Skeletal muscle satellite cell (primary cell): ENCODE data around the gene DGCR2.

ENCODE experiments used
- H3K27me3 ChIP-seq: 2 replicates; pipeline ENCODE4 v1.7.0; 2013; ENCODE audit warnings: low read length; ENCODE audit not compliant: control insufficient read depth, insufficient read depth
- H3K36me3 ChIP-seq: 2 replicates; pipeline ENCODE4 v1.7.0; 2013; ENCODE audit warnings: mild to moderate bottlenecking, control low read depth, low read length; ENCODE audit not compliant: insufficient read depth
- H3K4me1 ChIP-seq: 2 replicates; pipeline ENCODE4 v1.7.0; 2013; ENCODE audit warnings: low read length; ENCODE audit not compliant: control insufficient read depth, insufficient read depth
- H3K4me2 ChIP-seq: 2 replicates; pipeline ENCODE4 v1.7.0; 2013; ENCODE audit warnings: mild to moderate bottlenecking, low read length
- H3K4me3 ChIP-seq: 2 replicates; pipeline ENCODE4 v1.7.0; 2013; ENCODE audit warnings: low read length
- H3K9ac ChIP-seq: 2 replicates; pipeline ENCODE4 v1.7.0; 2013; ENCODE audit warnings: mild to moderate bottlenecking, low read depth, low read length, moderate library complexity
- H3K9me3 ChIP-seq: replicated peaks from 2 replicates; pipeline ENCODE4 v1.7.0; 2013; ENCODE audit warnings: mild to moderate bottlenecking, control low read depth, low read length

DGCR2 gene

DNA sequence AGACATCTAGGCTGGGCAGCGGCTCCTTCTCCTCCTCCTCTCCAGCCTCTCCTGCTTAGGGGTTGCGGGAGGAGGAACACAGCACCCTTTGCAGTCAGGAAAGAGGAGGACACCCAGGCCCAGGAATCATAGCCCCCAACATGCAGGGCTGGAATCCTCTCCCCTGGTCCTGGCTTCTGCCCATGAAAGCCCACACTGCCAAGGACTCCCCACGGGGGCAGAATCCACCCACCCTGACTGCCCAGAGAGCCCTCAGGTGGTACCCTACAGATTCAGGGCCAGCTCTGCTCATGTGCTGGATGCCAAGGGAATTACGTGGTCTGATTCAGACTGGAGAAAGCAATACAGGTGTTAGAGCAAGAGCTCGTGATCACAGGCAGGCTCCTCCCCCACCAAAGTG, 17.8 kb upstream of the DGCR2 start:
- Histone ChIP-seq H3K9ac (no peak overlapping the region), H3K36me3 (peaks cover 60% of the 10 kb centered on the region), H3K4me1 (peaks cover 6% of the 10 kb centered on the region), H3K9me3 (no peaks in the 10 kb centered on the region), H3K27me3 (no peaks in the 10 kb centered on the region), H3K4me3 (no peak overlapping the region), H3K4me2 (no peak overlapping the region)

DNA sequence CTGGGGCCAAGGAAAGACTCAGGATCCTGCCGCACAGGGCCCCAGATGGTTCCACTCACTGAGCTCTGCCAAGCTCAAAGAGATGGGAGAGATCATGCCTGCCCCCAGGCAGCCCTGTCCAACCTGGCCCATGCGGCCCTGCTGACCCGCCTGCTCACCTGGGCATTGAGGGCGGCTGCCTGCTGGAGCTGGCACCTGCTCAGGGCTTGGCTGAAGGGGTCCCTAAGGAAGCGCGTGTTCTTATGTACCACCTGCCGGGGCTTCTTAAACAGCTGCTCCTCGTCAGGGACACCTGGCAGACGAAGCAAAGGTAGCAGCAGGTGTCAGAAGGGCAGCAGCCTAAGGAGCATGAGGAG, 16.8 kb upstream of the DGCR2 start:
- Histone ChIP-seq H3K27me3 (no peaks in the 10 kb centered on the region), H3K9ac (no peak overlapping the region), H3K36me3 (peaks cover 68% of the 10 kb centered on the region), H3K4me3 (no peak overlapping the region), H3K9me3 (no peaks in the 10 kb centered on the region), H3K4me1 (peaks cover 6% of the 10 kb centered on the region), H3K4me2 (no peak overlapping the region)

DNA sequence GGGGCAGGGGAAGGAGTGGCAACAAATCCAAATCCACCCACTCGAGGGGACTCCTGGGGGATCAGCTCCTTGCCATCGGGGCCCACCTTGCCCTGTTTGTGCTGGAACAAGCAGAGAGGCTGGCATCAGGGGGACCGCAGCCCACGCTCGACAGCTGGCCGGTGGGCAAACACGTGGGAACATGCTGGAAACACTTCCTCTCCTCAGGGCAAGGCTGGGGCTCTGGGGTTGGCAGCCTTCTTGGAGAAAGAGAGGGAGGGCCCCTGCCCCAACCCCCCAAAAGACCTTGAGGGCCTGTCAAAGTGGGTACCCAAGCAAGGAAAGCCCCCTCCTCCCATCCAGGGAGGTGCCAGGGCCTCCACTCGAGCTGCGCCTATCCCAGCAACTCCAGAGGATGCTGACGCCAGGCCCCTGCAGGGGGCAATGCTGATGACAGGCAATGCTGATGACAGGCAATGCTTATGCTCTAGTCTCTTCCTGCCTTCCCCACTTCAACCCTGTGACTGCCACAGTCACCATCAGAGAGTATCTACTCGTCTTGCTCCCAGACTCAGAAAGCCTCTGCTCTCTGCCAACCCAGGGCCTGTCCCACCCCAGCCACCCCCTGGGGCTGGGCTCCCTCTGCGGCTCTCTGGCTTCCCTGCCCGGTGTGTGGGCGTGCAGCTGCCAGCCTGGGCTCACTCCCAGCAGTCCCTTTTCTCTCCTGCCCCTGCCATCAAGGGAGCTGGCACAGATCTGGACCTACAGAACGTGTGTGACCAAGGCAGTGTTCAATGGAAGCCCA, 16.2 kb upstream of the DGCR2 start:
- Histone ChIP-seq H3K4me3 (no peak overlapping the region), H3K4me2 (no peak overlapping the region), H3K36me3 (peaks cover 73% of the 10 kb centered on the region), H3K4me1 (peaks cover 6% of the 10 kb centered on the region), H3K27me3 (no peaks in the 10 kb centered on the region), H3K9ac (no peak overlapping the region), H3K9me3 (no peaks in the 10 kb centered on the region)

DNA sequence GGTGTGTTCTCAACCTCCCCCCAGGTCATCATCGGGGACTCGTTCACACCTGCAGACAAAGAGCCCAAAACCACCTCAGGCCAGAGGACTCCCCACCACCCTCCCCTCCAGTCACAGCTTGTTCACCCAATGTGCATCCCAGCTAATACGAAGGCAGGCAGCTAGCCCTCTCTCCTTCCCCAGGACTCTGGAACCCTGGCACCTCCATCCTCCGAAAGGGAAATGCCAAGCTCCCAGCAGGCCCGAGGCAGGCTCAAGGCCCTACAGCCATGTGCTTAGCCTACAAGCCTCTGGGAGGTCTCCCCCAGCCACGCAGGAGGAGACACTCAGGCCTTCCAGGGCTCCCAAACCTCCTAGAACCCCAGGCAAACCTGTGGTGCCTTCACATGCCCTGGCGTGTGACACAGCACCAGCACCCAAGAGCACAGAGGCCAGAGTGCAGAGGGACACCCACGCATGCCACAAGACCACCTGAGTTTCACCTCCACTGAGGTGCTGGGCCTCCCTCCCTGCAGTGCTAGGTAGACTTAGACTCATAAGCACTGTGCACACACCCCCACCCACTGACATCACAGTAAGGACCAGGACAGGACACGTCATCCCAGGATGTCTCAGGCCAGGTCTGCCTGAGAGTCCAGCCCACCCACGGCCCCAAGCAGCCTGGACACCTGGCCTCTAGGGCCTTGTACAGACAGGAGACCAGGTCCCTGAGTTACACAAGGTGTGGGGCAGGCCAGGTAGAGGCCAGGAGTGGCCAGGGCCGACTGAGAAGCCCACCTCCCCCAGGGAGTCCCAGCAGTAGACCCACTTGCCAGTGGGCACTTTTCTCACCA, 15.4 kb upstream of the DGCR2 start:
- Histone ChIP-seq H3K9ac (no peak overlapping the region), H3K4me2 (no peak overlapping the region), H3K4me3 (no peak overlapping the region), H3K27me3 (no peaks in the 10 kb centered on the region), H3K36me3 (peaks cover 80% of the 10 kb centered on the region), H3K4me1 (peaks cover 4% of the 10 kb centered on the region), H3K9me3 (no peaks in the 10 kb centered on the region)

DNA sequence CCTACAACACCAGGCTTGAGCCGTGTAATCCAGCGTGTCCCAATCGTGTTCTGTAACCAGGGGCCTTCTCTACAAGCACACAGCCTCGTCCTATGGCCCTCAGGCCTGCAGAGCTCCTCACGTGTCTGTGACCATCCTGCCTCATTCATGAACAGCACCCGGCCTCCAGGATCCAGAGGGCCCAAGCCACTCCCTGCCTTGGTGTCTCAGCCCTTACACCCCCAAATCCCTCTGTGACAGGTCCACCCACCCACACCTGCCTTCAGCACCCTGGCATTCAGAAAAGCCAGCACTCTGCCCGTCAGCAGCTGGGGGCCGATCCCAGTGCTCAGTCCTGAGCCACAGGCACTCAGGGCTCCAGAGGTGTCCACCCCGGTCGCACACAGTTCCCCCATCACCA, 14.7 kb upstream of the DGCR2 start:
- no peak overlapping the region for H3K4me2 ChIP-seq
- no peaks in the 10 kb centered on the region for H3K9me3 ChIP-seq
- peaks cover 80% of the 10 kb centered on the region for H3K36me3 ChIP-seq
- H3K9ac ChIP-seq: no peak overlapping the region
- no peak overlapping the region for H3K4me3 ChIP-seq
- H3K27me3 ChIP-seq: no peaks in the 10 kb centered on the region
- peaks cover 4% of the 10 kb centered on the region for H3K4me1 ChIP-seq

DNA sequence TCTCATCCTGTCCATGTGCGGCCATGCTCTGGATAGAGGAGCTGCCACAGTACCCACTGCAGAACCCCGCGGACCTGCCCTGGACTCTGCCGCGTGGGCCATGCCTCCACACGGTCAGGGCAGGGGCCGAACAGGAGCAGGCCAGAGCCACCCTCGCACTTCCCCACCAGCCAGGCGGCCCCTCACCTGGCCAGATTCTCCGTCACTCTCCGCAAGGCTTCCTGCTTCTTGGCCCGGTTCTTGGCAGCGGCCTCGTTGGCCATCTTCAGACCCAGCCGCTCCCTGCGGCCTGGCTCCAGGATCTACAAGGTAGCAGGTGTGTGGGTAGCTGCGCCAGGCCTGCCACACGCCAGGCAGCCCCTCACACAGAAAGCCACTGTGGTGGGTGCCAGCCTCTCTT, 12.7 kb upstream of the DGCR2 start:
- Histone ChIP-seq H3K27me3 (no peaks in the 10 kb centered on the region), H3K4me3 (no peak overlapping the region), H3K36me3 (peaks cover 72% of the 10 kb centered on the region), H3K9ac (no peak overlapping the region), H3K4me1 (peaks cover 4% of the 10 kb centered on the region), H3K9me3 (no peaks in the 10 kb centered on the region), H3K4me2 (no peak overlapping the region)

DNA sequence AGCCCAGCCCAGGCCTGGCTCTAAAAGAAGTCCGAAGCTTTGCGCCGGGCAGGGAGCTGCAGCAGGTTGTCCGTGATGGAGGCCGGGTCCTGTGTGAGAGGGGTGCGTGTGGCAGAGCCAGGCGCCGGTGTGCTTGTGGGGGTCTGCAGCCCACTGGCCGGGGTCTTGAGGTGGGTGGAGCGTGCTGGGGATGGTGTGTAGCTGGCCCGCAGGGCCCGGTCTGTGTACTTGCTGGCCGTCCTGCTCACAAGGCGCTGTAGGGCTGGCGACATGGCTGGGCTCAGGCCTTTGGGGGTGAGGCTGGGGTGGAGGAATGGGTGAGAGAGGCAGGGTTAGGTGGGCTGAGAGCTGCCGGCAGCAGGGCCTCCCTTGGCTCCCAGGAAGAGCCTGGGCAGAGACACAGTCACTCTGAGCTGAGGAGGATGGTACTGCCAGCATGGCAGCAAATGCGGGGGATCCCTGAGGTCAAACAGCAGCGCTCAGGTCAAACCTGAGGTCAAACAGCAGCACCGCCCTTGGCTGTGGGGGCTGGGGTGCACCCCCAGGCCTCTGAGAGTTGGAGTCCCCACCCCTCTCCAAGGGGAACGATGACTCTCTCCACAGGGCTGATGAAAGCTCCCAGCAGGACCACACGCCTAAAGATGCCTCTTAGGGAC, 12.1 kb upstream of the DGCR2 start:
- H3K27me3 ChIP-seq: no peaks in the 10 kb centered on the region
- no peak overlapping the region for H3K9ac ChIP-seq
- no peaks in the 10 kb centered on the region for H3K9me3 ChIP-seq
- H3K4me1 ChIP-seq: peaks cover 4% of the 10 kb centered on the region
- H3K4me3 ChIP-seq: no peak overlapping the region
- H3K4me2 ChIP-seq: no peak overlapping the region
- H3K36me3 ChIP-seq: peaks cover 66% of the 10 kb centered on the region

DNA sequence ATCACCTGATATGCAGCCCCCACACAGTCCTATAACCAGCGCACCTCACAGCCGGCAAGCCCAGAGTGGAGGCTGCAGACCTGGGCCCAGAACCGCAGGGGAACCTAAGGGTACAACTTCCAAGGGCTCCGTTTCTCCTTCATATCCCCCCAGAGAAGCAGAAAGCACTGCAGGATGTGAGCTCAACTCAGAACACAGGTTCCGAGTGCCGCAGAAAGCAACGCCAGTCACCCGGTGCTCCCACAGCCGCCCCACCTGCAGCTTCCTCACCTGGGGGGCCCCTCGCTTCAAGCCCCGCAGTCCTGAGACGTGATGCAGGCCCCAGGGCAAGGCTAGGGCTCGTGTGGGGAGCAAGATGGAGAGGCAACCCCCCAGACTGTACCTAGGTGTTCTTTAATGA, 11.3 kb upstream of the DGCR2 start:
- Histone ChIP-seq H3K36me3 (peaks cover 59% of the 10 kb centered on the region), H3K4me3 (no peak overlapping the region), H3K9me3 (no peaks in the 10 kb centered on the region), H3K27me3 (no peaks in the 10 kb centered on the region), H3K4me1 (no peaks in the 10 kb centered on the region), H3K9ac (no peak overlapping the region), H3K4me2 (no peak overlapping the region)

DNA sequence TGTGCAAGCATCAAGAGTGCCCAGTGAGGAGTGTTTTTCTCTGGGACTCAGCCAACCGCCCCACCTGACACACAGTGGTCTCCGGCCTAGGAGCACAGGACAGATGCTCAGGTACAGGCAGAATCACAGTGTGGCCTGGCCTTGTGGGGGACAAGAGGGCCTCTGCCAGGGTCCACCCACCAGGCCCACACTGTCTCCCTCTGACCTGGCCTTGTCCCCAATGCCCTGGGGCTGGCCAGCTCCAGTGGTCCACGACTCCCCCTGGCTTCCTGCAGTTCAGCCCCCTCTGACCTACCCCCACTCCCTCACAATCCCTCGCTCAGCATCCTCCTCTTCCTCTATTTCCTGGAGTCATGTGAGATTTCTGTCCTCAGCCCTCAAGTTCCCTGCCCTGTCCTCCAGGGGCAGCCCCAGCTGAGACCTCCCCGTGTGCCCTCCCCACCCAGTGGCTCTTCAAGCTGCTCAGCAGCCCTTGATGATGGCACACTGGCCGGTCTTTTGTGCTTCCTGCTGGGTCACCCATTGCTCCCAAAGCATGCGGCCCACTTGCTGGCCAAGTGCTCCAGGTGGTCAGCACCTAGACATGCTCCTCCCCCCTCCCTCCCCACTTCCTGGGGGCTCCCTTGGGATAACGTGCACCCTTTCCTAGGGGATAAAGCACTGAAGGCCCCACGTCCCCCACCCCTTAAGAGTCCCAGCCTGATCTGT, 10.6 kb upstream of the DGCR2 start:
- Histone ChIP-seq H3K4me2 (no peak overlapping the region), H3K4me3 (no peak overlapping the region), H3K4me1 (no peaks in the 10 kb centered on the region), H3K27me3 (no peaks in the 10 kb centered on the region), H3K9ac (no peak overlapping the region), H3K9me3 (no peaks in the 10 kb centered on the region), H3K36me3 (peaks cover 56% of the 10 kb centered on the region)

DNA sequence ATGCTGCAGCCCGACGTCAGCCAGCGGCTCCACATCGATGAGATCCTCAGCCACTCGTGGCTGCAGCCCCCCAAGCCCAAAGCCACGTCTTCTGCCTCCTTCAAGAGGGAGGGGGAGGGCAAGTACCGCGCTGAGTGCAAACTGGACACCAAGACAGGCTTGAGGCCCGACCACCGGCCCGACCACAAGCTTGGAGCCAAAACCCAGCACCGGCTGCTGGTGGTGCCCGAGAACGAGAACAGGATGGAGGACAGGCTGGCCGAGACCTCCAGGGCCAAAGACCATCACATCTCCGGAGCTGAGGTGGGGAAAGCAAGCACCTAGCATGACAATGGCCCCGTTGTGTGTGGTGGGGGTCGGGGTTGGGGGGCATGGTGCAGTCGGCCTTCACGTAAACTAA, 9.9 kb upstream of the DGCR2 start:
- peaks cover 51% of the 10 kb centered on the region for H3K36me3 ChIP-seq
- H3K27me3 ChIP-seq: no peaks in the 10 kb centered on the region
- no peaks in the 10 kb centered on the region for H3K4me1 ChIP-seq
- no peaks in the 10 kb centered on the region for H3K9me3 ChIP-seq
- no peak overlapping the region for H3K4me3 ChIP-seq
- no peak overlapping the region for H3K4me2 ChIP-seq
- no peak overlapping the region for H3K9ac ChIP-seq

DNA sequence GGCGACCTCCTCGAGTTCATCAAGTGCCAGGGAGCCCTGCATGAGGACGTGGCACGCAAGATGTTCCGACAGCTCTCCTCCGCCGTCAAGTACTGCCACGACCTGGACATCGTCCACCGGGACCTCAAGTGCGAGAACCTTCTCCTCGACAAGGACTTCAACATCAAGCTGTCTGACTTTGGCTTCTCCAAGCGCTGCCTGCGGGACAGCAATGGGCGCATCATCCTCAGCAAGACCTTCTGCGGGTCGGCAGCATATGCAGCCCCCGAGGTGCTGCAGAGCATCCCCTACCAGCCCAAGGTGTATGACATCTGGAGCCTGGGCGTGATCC, 9.4 kb upstream of the DGCR2 start:
- H3K4me1 ChIP-seq: no peaks in the 10 kb centered on the region
- H3K4me2 ChIP-seq: no peak overlapping the region
- H3K27me3 ChIP-seq: no peaks in the 10 kb centered on the region
- H3K36me3 ChIP-seq: peaks cover 46% of the 10 kb centered on the region
- H3K9ac ChIP-seq: no peak overlapping the region
- H3K4me3 ChIP-seq: no peak overlapping the region
- no peaks in the 10 kb centered on the region for H3K9me3 ChIP-seq
